Prostate gland (tissue), 2 donors: ENCODE results near the gene GIPR. TPM values are rescaled to one million over a fixed set of nuclear protein-coding genes. Genes with fewer than 3 reads are reported as not detected.

ENCODE experiments used
- DNase-seq: peaks from one replicate; pipeline ENCODE4 v3.0.0-alpha.2; 2019; ENCODE audit warnings: low spot score
- H3K27ac ChIP-seq, 2 donors: fragments of 200-600 bp; sonication (generic); 2 replicates each; pipeline ENCODE4 v1.5.1; 2017 to 2019
- H3K27me3 ChIP-seq: fragments of 200-600 bp; sonication (generic); replicated peaks from 2 replicates; pipeline ENCODE4 v1.5.1; 2019; ENCODE audit not compliant: insufficient read depth
- H3K36me3 ChIP-seq, 2 donors: fragments of 200-600 bp; sonication (generic); 1 replicate in 1 of 2; 2 replicates in 1 of 2; pipeline versions ENCODE4 v1.5.1 to v1.8.1; 2017 to 2019
- H3K4me1 ChIP-seq: fragments of 200-600 bp; sonication (generic); replicated peaks from 2 replicates; pipeline ENCODE4 v1.5.1; 2019
- H3K4me3 ChIP-seq, 2 donors: fragments of 200-600 bp; sonication (generic); 2 replicates each; pipeline ENCODE4 v1.5.1; 2017 to 2019
- H3K9me3 ChIP-seq: fragments of 200-600 bp; sonication (generic); 2 replicates; pipeline ENCODE4 v1.5.1; 2017
- POLR2A ChIP-seq: fragments of 450-650 bp; IDR thresholded peaks from one replicate; pipeline ENCODE4 v1.6.1; 2016; ENCODE audit warnings: antibody characterized with exemption, mild to moderate bottlenecking
- POLR2AphosphoS5 ChIP-seq: sonication (generic); formaldehyde crosslinking; IDR thresholded peaks from one replicate; pipeline ENCODE4 v1.6.1; 2017; ENCODE audit warnings: antibody characterized with exemption
- WGBS: methylation state at CpG from one replicate; pipeline ENCODE4 v1.1.5; 2018; 5-methylcytosine and 5-hydroxymethylcytosine counted together
- intact Hi-C: fragments of 100-400 bp; cut with DNase I; formaldehyde crosslinking; loops from one replicate; pipeline ENCODE4 v1.14.2; 2022
- total RNA-seq, 2 donors: library from RNA; depleted of rRNA; stranded (reverse); fragments of >200 nt; gene quantifications; one replicate each; pipeline ENCODE4 v1.1.0, GENCODE V29; 2016
- TF ChIP-seq, protein P1 (sequence below), 4 experiments: fragments of 200-600 bp in 2 of 4; fragments of 450-650 bp in 2 of 4; sonication (generic) in 2 of 4; IDR thresholded peaks; 1 replicate in 3 of 4; 2 replicates in 1 of 4; pipeline ENCODE4 v1.5.1; 2016 to 2019; ENCODE audit warnings: antibody characterized with exemption in 4 of 4, mild to moderate bottlenecking in 2 of 4, moderate library complexity in 2 of 4

GIPR gene
- total RNA-seq, 2 donors from 2014 or later: 2.6 to 4.9 TPM

DNA sequence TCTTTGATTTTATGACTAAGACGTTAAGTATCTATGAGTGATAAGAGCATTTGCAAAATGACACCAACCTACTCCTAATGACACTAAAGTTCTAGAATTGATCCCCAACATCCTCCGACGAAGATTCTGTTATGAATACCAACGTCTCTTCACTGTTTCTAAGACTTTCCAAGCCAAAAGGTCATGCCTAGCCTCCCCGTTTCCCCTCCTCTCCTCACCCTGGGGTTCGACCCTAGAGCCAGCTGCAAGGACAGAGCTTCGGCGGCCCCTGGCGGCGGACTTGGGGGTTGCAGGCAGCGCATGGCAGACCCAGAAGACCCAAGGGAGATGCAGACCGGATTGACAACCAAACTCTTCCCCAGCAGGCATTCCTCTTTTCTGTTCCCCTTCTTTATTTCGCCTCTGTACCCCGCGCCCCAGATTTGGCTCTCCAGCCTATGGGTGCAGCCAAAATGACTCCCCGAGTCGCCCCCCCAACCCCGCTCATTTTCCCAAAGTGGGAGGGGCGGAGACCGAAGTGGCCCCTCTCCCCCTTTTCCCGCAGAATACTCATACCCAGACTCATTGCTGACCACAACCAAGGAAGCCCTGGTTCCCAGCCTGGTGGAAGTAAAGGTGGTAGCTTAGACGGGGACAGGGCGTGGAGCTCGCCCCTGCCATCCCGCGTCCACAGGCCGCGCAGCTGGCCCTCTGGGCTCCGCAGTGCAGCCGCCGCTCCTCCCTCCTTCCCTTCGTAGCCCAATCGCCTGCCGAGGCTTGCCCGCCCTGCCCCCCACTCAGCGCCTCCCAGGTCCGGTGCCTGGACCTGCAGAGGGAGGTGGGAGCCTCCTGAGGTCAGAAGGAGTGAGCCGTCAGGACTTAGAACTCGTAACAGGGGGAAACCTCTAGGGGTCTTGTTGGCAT is 24.7 kb upstream of the GIPR start:
- 11% methylated on average over 36 of the region's 39 CpGs for WGBS
- DNase-seq: peak; percentile 82
- H3K4me3 ChIP-seq: no peak overlapping the region

DNA sequence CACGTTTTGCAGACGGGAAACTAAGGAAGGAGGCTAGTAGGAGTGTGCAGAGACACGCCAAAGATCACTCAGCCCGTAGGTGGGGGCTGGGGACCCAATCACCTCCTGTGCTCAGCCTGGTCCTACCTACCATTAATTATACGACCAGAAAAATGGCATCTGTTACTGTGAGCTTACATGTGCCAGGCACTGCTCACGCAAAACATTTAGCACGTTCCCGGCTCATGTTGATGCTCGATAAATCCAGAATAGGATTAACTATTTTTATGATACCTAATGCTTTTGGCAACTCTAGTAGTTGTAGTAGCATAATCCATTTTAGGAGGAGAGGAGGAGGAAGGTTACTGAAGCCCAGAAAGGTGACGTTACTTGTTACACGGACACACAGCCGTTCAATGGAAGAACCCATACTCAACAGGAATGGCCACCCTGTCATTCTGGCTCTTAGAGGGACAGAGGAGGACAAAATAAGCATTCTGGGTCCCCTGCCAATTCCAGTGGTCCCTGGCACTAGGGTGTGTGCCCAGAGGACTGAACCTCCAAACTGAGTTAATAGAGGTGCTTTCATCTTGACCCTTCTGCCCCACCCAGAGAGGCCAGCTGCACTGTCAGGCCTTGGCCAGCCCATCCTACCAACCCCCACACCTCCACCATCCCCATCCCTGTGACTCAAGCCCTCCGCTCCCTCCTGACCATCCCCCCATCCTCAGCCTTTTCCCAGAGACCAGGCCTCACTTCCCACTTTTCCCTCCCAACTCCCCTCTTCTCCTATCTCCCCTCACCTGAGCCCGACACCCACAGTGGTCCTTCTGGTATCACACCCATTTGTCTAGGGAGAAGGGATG is 23.9 kb upstream of the GIPR start:
- WGBS: 59% methylated on average over 14 of the region's 14 CpGs
- Histone ChIP-seq H3K4me1 (peaks cover 6% of the 10 kb centered on the region), H3K27me3 (no peaks in the 10 kb centered on the region), H3K9me3 (no peaks in the 10 kb centered on the region), H3K27ac (no peak overlapping the region), H3K36me3 (no peaks in the 10 kb centered on the region), H3K4me3 (no peak overlapping the region)
- TF ChIP-seq, protein P1, sequence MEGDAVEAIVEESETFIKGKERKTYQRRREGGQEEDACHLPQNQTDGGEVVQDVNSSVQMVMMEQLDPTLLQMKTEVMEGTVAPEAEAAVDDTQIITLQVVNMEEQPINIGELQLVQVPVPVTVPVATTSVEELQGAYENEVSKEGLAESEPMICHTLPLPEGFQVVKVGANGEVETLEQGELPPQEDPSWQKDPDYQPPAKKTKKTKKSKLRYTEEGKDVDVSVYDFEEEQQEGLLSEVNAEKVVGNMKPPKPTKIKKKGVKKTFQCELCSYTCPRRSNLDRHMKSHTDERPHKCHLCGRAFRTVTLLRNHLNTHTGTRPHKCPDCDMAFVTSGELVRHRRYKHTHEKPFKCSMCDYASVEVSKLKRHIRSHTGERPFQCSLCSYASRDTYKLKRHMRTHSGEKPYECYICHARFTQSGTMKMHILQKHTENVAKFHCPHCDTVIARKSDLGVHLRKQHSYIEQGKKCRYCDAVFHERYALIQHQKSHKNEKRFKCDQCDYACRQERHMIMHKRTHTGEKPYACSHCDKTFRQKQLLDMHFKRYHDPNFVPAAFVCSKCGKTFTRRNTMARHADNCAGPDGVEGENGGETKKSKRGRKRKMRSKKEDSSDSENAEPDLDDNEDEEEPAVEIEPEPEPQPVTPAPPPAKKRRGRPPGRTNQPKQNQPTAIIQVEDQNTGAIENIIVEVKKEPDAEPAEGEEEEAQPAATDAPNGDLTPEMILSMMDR (IDR thresholded peaks at IDR 0.05): no peak
- TF ChIP-seq POLR2AphosphoS5 (no peak), POLR2A (no peak)
- intact Hi-C loops: loop anchor here (2.0 kb wide), 2 partner anchors 37 to 121 kb away; no protein-coding TSS in a partner anchor
- DNase-seq: no peak

More for the DNA sequence above, 24.7 kb upstream of the GIPR start:
- H3K27me3 ChIP-seq: no peaks in the 10 kb centered on the region
- no peaks in the 10 kb centered on the region for H3K9me3 ChIP-seq
- H3K36me3 ChIP-seq: no peaks in the 10 kb centered on the region
- H3K4me1 ChIP-seq: peaks cover 6% of the 10 kb centered on the region
- H3K27ac ChIP-seq: no peak overlapping the region
- intact Hi-C loops: loop anchor here (2.0 kb wide), 2 partner anchors 36 to 120 kb away; no protein-coding TSS in a partner anchor
- peak; percentile 67 for TF ChIP-seq POLR2AphosphoS5
- TF ChIP-seq POLR2A: no peak
- TF ChIP-seq, protein P1 (IDR thresholded peaks at IDR 0.05): peak; percentile 88 to 99 (median 98)

DNA sequence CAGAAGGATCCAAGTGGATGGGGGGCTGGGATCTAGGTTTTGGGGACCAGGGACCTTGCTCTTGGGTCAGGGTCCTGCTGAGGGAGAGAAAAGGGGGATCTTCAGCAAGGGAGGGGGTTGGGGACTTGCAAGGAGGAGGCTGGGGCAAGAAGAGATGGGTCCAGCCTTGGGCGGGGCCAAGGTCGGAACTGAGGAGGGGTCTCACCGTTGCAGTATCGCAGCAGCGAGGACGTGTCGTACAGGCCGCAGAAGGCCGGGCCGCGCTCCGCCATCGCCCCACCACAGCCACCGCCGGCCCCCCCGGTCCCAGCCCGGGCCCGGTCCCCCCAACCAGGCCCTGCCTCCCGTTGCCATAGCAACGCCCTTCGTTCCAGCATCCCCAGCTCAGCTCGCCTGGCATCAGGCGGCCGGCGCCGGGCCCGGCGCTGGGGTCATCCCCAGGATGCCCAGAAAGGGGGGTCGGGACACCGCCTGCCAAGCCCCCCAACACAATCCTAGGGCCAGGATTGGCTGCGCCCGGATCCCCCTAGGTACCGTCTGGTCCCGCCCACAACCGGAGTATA is 22.9 kb upstream of the GIPR start:
- Histone ChIP-seq H3K36me3 (no peaks in the 10 kb centered on the region), H3K9me3 (no peaks in the 10 kb centered on the region), H3K27ac (no peak overlapping the region), H3K4me1 (peaks cover 6% of the 10 kb centered on the region), H3K4me3 (peak overlapping the region in 1 of 2 donors; percentile 27), H3K27me3 (no peaks in the 10 kb centered on the region)
- no peak for DNase-seq
- WGBS: 11% methylated on average over 35 of the region's 35 CpGs
- no peak for TF ChIP-seq POLR2A
- TF ChIP-seq POLR2AphosphoS5: no peak
- TF ChIP-seq, protein P1 (IDR thresholded peaks at IDR 0.05): no peak
- intact Hi-C loops: no loop called here

DNA sequence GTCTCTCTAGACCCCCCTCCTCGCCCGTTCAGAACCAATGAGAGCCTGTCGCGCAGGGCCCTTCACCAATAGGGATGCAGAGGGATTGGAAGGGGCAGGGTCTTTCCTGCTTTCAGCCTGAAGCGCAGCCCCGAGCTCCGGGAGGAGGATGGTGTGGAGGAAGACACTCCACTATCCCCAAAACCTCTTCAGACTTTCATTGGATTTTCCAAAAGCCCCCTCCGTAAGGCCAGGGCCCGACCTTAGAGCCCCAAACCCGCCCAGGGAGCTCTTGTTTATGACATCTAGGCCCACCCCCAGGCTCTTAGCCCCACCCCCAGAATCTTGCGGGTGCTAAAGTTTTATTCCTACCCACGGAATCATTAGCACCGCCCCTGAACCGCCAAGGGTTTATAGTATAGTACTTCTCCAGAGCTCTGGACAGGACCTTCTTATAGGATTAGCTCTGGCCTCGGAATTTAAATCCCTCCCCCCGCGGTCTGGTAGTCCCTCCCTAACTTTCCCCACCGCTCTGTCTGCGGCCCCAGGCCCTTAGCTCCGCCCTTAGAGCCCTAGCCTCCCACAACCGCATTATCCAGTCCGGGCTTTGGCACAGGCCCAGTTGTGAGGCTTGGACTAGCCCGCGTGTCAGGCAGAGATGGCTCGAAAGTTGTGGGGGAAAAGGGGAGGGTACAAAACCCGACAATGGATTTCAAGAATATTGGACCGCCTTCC is 22.2 kb upstream of the GIPR start:
- WGBS: under 1% methylated on average over 24 of the region's 27 CpGs
- DNase-seq: peak; percentile 63
- TF ChIP-seq, protein P1 (IDR thresholded peaks at IDR 0.05): no peak
- TF ChIP-seq POLR2AphosphoS5 (peak; percentile 35), POLR2A (peak; percentile 10)
- H3K9me3 ChIP-seq: no peaks in the 10 kb centered on the region
- H3K27me3 ChIP-seq: no peaks in the 10 kb centered on the region
- H3K4me1 ChIP-seq: peaks cover 6% of the 10 kb centered on the region
- H3K27ac ChIP-seq: peak overlapping the region in 1 of 2 donors; percentile 9
- H3K36me3 ChIP-seq: no peaks in the 10 kb centered on the region
- H3K4me3 ChIP-seq: peak overlapping the region; percentile 11 to 27
- intact Hi-C loops: no loop called here
